CD14-positive monocyte (primary cell): ENCODE measurements around the gene NKD2. TPM values are rescaled to one million over a fixed set of nuclear protein-coding genes. Genes with fewer than 3 reads are reported as not detected.

ENCODE experiments used
- DNase-seq, 3 donors: peaks; one replicate each; pipeline ENCODE4 v3.0.0-alpha.2; 2011 to 2022
- H2AFZ ChIP-seq: 2 replicates; pipeline ENCODE4 v1.6.0; 2012; ENCODE audit warnings: mild to moderate bottlenecking, low read depth, low read length, inconsistent platforms; ENCODE audit not compliant: insufficient read depth, poor library complexity, severe bottlenecking
- H3K27ac ChIP-seq, 2 donors: 1 replicate in 1 of 2; 2 replicates in 1 of 2; pipeline ENCODE4 v1.5.1; 2012 to 2013; ENCODE audit warnings: low read length in 2 of 2, control low read depth in 1 of 2, inconsistent platforms in 1 of 2, low read depth in 1 of 2, mild to moderate bottlenecking in 1 of 2
- H3K27me3 ChIP-seq, 2 donors: one replicate each; pipeline versions ENCODE4 v1.6.0 to v1.6.1; 2011 to 2013; ENCODE audit warnings: low read length in 2 of 2; ENCODE audit not compliant: control insufficient read depth in 2 of 2, insufficient read depth in 2 of 2
- H3K36me3 ChIP-seq, 2 donors: replicated peaks in 1 of 2; 1 replicate in 1 of 2; 2 replicates in 1 of 2; pipeline versions ENCODE4 v1.5.1 to v1.6.1; 2012 to 2013; ENCODE audit warnings: low read length in 2 of 2, control low read depth in 1 of 2, inconsistent platforms in 1 of 2, mild to moderate bottlenecking in 1 of 2; ENCODE audit not compliant: insufficient read depth in 2 of 2, control insufficient read depth in 1 of 2
- H3K4me1 ChIP-seq, 2 donors: 1 replicate in 1 of 2; 2 replicates in 1 of 2; pipeline versions ENCODE4 v1.5.1 to v1.6.1; 2012 to 2013; ENCODE audit warnings: low read length in 2 of 2, control low read depth in 1 of 2, inconsistent platforms in 1 of 2, mild to moderate bottlenecking in 1 of 2, moderate library complexity in 1 of 2; ENCODE audit not compliant: insufficient read depth in 2 of 2, control insufficient read depth in 1 of 2
- H3K4me2 ChIP-seq: replicated peaks from 2 replicates; pipeline ENCODE3; 2012; ENCODE audit warnings: low read length, moderate library complexity, mild to moderate bottlenecking; ENCODE audit not compliant: poor library complexity, severe bottlenecking; ENCODE audit errors: extremely low read depth
- H3K4me3 ChIP-seq, 3 experiments: fragments of 200-600 bp in 1 of 3; sonication (generic) in 1 of 3; replicated peaks in 1 of 3; 1 replicate in 2 of 3; 2 replicates in 1 of 3; pipeline ENCODE4 v1.5.1; 2011 to 2013; ENCODE audit warnings: low read length in 3 of 3, mild to moderate bottlenecking in 3 of 3, control low read depth in 2 of 3, low read depth in 2 of 3, inconsistent platforms in 1 of 3, moderate library complexity in 1 of 3
- H3K79me2 ChIP-seq: 2 replicates; pipeline ENCODE4 v1.6.0; 2012; ENCODE audit warnings: mild to moderate bottlenecking, control low read depth, inconsistent platforms, low read length, moderate library complexity; ENCODE audit not compliant: insufficient read depth
- H3K9ac ChIP-seq: 2 replicates; pipeline ENCODE4 v1.6.0; 2017; ENCODE audit warnings: low read length, mild to moderate bottlenecking; ENCODE audit not compliant: insufficient read depth, poor library complexity, severe bottlenecking
- H3K9me3 ChIP-seq, 2 donors: replicated peaks in 1 of 2; 1 replicate in 1 of 2; 2 replicates in 1 of 2; pipeline versions ENCODE4 v1.5.1 to v1.6.1; 2012 to 2013; ENCODE audit warnings: low read length in 2 of 2, control low read depth in 1 of 2; ENCODE audit not compliant: control insufficient read depth in 1 of 2, insufficient read depth in 1 of 2
- H4K20me1 ChIP-seq: 2 replicates; pipeline ENCODE4 v1.6.0; 2012; ENCODE audit warnings: mild to moderate bottlenecking, low read length, control low read depth, moderate library complexity; ENCODE audit not compliant: insufficient read depth
- H3K27ac Mint-ChIP-seq, 7 donors: one replicate each; pipeline ENCODE4 v1.8.0; 2020; ENCODE audit warnings: mild to moderate bottlenecking in 7 of 7, mixed read lengths in 7 of 7, moderate library complexity in 6 of 7, inconsistent platforms in 2 of 7
- H3K27me3 Mint-ChIP-seq, 3 donors: one replicate each; pipeline ENCODE4 v1.8.0; 2021 to 2022; ENCODE audit warnings: low read depth in 3 of 3, mild to moderate bottlenecking in 3 of 3, mixed read lengths in 3 of 3, moderate library complexity in 3 of 3, inconsistent platforms in 1 of 3
- H3K36me3 Mint-ChIP-seq, 2 donors: one replicate each; pipeline ENCODE4 v1.8.0; 2020; ENCODE audit warnings: mixed read lengths in 2 of 2, inconsistent platforms in 1 of 2, mild to moderate bottlenecking in 1 of 2
- H3K4me1 Mint-ChIP-seq: one replicate; pipeline ENCODE4 v1.8.0; 2020; ENCODE audit warnings: mild to moderate bottlenecking, mixed read lengths
- H3K4me3 Mint-ChIP-seq, 2 donors: one replicate each; pipeline ENCODE4 v1.8.0; 2020; ENCODE audit warnings: mild to moderate bottlenecking in 2 of 2, mixed read lengths in 2 of 2, moderate library complexity in 1 of 2
- H3K9me3 Mint-ChIP-seq, 7 donors: one replicate each; pipeline ENCODE4 v1.8.0; 2020 to 2022; ENCODE audit warnings: mixed read lengths in 7 of 7, mild to moderate bottlenecking in 6 of 7, moderate library complexity in 6 of 7, inconsistent platforms in 2 of 7
- CTCF ChIP-seq: fragments of 200-600 bp; IDR thresholded peaks from one replicate; pipeline ENCODE4 v1.8.0; 2022; ENCODE audit warnings: antibody characterized with exemption, mild to moderate bottlenecking
- WGBS: methylation state at CpG from one replicate; pipeline ENCODE4 v1.1.5; 2013; ENCODE audit warnings: missing lambda C conversion rate; ENCODE audit not compliant: insufficient coverage; 5-methylcytosine and 5-hydroxymethylcytosine counted together
- intact Hi-C, 2 donors: fragments of 100-400 bp; cut with micrococcal nuclease; formaldehyde crosslinking; loops; one replicate each; pipeline versions ENCODE4 v1.15.0 to v1.15.1; 2023
- polyA plus RNA-seq, 3 donors: library from polyadenylated mRNA; depleted of rRNA in 1 of 3; unstranded in 2 of 3; stranded (reverse) in 1 of 3; fragments of 300-500 nt in 2 of 3; fragments of >200 nt in 1 of 3; fragmentation: Illumina TruSeq in 2 of 3; gene quantifications; 1 replicate in 2 of 3; 2 replicates in 1 of 3; pipeline ENCODE4 v1.2.3, GENCODE V29; 2012 to 2021

NKD2 gene
- polyA plus RNA-seq, 3 donors: not detected

DNA sequence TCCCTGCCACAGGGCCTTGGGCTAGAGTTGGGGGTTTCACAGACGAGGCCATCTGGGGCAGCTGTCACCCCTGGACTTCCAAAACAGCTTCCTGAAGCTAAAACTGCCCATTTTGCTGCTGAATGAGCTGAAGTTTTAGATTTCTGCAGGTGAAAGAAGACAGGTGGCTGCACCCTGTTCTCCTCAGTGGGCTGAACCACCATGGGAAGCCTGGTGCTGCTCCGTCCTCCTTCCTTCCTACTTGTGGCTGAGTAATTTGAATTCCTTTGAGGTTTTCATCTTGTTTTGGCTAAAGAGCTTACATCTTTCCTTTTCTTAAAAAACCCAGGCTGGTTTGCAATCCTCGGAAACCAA, 5.3 kb downstream of the NKD2 start:
- Histone ChIP-seq H3K79me2 (no peaks in the 10 kb centered on the region), H3K9me3 (no peaks in the 10 kb centered on the region), H3K36me3 (no peaks in the 10 kb centered on the region), H2AFZ (no peak overlapping the region), H3K27ac (no peak overlapping the region), H3K4me1 (no peaks in the 10 kb centered on the region), H3K27me3 (peaks cover 0 to 19% of the 10 kb centered on the region in 2 donors), H3K9ac (no peak overlapping the region), H3K4me3 (no peak overlapping the region), H3K4me2 (no peak overlapping the region), H4K20me1 (no peaks in the 10 kb centered on the region)
- Mint-ChIP-seq H3K9me3 (peaks cover 0 to 6% (median 3%) of the 10 kb centered on the region in 7 donors), H3K27ac (no peak overlapping the region), H3K27me3 (peaks cover 17 to 32% (median 27%) of the 10 kb centered on the region in 3 donors), H3K4me1 (no peaks in the 10 kb centered on the region), H3K4me3 (no peak overlapping the region), H3K36me3 (no peaks in the 10 kb centered on the region)
- no peak for DNase-seq
- intact Hi-C loops: no loop called here
- 87% methylated on average over 2 of the region's 3 CpGs for WGBS
- TF ChIP-seq CTCF: no peak

- no peaks in the 10 kb centered on the region for H3K36me3 ChIP-seq
- peak overlapping the region in 1 of 7 donors; percentile 53 for H3K27ac Mint-ChIP-seq
- H3K79me2 ChIP-seq: no peaks in the 10 kb centered on the region
- no peaks in the 10 kb centered on the region for H3K36me3 Mint-ChIP-seq
- H3K9me3 ChIP-seq: no peaks in the 10 kb centered on the region
- no peak for TF ChIP-seq CTCF
- H3K27ac ChIP-seq: no peak overlapping the region
- no peaks in the 10 kb centered on the region for H4K20me1 ChIP-seq
- peaks cover 16 to 29% (median 28%) of the 10 kb centered on the region in 3 donors for H3K27me3 Mint-ChIP-seq
- no peak overlapping the region for H3K4me3 Mint-ChIP-seq
- peaks cover 0 to 19% of the 10 kb centered on the region in 2 donors for H3K27me3 ChIP-seq
- no peaks in the 10 kb centered on the region for H3K4me1 ChIP-seq
- H3K4me1 Mint-ChIP-seq: no peaks in the 10 kb centered on the region
- intact Hi-C loops: no loop called here
- no peak for DNase-seq
- 95% methylated on average over 11 of the region's 14 CpGs for WGBS
- H3K9ac ChIP-seq: no peak overlapping the region
- H3K4me2 ChIP-seq: no peak overlapping the region
- no peak overlapping the region for H2AFZ ChIP-seq
- H3K9me3 Mint-ChIP-seq: peaks cover 0 to 6% (median 3%) of the 10 kb centered on the region in 7 donors
- no peak overlapping the region for H3K4me3 ChIP-seq
These were observed 5.7 kb downstream of the NKD2 start for GRCh38 chr5:1014346-1014745.
